Measurements from ENCODE around the gene SPATC1L.

- TF ChIP-seq CTCF (IDR thresholded peaks at IDR 0.05 in 4 of 5, conservative IDR thresholded peaks at IDR 0.05 in 1 of 5) (no peak), POLR2A (IDR thresholded peaks at IDR 0.05) (no peak)
These were observed 63.7 kb downstream of the SPATC1L start for GRCh38 chr21:46120301-46121285.

All from gastrocnemius medialis (tissue), 4 donors.